GM21717 (cell line): Measurements from ENCODE around the gene LNX2.
"Not testable (repeated sequence)": the region's sequence is repeated elsewhere in the genome, so short reads cannot be mapped to it uniquely, and the experiment has no call there.

Source experiments
- ATAC-seq: cut with Tn5 transposase; IDR thresholded peaks from one replicate; pipeline ENCODE4 v1.9.1; 2021; ENCODE audit warnings: mild to moderate bottlenecking, moderate library complexity; ENCODE audit not compliant: unreplicated experiment

The LNX2 gene

DNA sequence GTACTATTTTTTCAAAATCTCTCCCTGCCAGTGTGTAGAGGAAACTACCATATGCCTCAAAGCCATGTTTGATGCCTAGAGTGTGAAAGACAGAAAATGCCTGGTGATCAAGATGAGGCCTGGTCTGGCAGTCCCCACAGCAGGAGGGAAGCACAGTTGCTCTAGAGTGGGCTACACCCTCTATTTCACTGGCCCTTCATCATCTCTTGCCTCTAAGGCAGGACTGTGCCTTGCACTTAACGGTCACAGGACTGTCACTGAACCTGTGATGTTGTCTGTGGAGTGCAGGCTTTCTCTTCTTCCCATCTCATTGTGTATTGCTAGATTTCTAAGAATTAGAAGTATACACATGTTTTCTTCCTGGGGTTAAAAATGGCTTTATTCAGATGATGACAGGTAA lies 17.7 kb upstream of the LNX2 start:
- ATAC-seq: no peak

- no peak for ATAC-seq
Observed at GRCh38 chr13:27637289-27637626, 16.9 kb upstream of the LNX2 start.

GRCh38 chr13:27636589-27637288 lies 16.4 kb upstream of the LNX2 start:
- ATAC-seq: no peak

DNA sequence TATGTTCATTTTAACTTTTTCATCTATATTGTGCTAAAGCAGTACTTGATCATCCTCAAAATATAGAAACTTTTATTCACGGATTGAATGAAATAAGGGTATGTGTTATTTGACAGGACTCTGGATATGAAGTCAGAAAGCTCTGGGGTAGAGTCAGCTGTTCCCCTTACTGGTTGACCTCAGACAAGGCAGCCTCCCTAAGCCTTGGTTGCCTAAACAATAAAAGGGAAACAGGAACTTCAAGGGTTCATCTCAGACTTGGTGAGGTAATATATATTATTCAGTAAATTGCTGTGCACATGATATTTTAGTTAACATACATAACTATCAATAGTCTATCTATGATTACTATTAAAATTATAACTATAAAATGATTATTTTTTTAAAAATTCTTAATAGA lies 14.9 kb upstream of the LNX2 start:
- ATAC-seq: no peak

DNA sequence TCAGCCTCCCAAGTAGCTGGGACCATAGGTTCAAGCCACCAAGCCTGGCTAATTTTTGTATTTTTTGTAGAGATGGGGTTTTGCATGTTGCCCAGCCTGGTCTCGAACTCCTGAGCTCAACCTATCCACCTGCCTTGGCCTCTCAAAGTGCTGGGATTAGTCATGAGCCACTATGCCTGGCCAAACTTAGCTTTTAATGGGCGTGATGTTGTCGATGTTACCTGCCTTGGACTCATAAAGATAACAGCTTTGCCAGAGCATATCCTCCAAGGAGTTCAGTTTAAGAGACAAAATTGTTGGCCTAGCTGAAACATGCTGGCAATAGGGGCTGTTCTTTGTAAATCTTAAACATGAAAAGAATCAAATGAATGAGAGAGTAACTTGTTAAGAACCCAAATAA lies 14.5 kb upstream of the LNX2 start:
- no peak for ATAC-seq

DNA sequence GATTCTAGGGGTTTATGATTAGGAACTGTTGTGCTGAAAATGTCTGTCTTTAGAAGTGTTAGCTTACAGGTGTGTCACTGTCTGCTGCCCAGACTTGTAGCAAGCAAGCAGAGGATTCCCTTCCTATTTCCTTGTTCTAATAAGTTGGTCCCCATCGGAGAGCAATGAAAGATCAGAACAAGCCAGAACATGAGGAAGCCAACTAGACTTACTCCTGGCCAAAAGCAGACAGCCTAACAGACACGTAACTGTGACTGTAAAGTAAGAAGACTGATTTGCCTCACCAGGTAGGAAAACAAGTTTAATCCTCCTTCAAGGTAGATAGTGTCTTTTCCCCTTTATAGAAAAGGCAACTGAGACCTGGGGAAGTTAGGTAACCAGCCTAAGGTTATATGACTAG lies 13.9 kb upstream of the LNX2 start:
- no peak for ATAC-seq

DNA sequence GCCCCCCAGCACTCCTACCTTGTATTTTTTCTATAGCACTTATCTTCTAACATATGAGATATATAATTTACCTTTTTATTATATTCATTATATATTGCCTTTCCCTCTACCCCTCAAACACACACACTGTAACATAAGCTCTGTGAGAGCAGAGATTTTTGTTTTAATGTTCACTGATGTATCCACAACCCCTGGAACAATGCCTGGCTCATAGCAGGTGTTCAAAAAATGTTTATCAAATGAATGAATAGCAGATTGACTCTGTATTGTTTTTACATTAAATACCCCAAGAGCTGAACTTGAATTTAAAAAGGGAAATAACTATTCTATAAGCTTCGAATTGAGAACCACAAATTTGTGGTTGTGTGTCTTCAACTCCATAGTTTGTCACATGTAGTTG lies 12.3 kb upstream of the LNX2 start:
- no peak for ATAC-seq

GRCh38 chr13:27632214-27632613 lies 11.9 kb upstream of the LNX2 start:
- ATAC-seq: no peak

- no peak for ATAC-seq
Observed at GRCh38 chr13:27631665-27632064, 11.3 kb upstream of the LNX2 start.

GRCh38 chr13:27631156-27631555 lies 10.8 kb upstream of the LNX2 start:
- no peak for ATAC-seq

- not testable (repeated sequence) for ATAC-seq
Observed at GRCh38 chr13:27628766-27629165, 8.4 kb upstream of the LNX2 start.

- no peak for ATAC-seq
Observed at GRCh38 chr13:27628081-27628480, 7.8 kb upstream of the LNX2 start.

DNA sequence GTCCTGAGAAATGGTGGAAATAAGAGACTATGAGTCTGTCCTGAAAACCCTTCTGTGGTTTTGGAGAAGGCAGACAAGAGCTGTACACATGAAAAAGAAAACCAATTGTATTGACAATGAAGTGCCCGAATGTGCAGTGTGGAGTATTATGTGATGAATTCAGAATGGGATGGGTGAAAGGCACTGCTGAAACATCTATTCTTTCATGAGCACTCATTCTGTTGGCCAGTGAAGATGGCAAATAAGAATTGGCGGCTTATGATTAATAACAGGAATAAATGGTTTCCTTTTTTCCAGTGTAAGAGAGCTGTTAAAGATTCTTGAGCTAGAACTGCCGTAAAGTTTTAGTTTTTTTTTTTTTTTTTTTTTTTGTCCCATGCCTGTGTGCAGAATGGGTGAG lies 7.1 kb upstream of the LNX2 start:
- ATAC-seq: no peak

GRCh38 chr13:27625839-27626238 lies 5.5 kb upstream of the LNX2 start:
- no peak for ATAC-seq

GRCh38 chr13:27624071-27624470 lies 3.7 kb upstream of the LNX2 start:
- ATAC-seq: no peak

DNA sequence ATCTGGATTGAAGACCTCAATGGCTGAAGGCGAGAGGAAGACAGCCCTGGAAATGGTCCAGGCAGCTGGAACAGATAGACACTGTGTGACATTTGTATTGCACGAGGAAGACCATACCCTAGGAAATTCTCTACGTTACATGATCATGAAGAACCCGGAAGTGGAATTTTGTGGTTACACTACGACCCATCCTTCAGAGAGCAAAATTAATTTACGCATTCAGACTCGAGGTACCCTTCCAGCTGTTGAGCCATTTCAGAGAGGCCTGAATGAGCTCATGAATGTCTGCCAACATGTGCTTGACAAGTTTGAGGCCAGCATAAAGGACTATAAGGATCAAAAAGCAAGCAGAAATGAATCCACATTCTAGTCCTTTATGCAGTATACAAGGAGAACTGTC lies 2.6 kb upstream of the LNX2 start:
- ATAC-seq: no peak

- peak; percentile 9 for ATAC-seq
Observed at GRCh38 chr13:27622102-27622820, 1.9 kb upstream of the LNX2 start.

GRCh38 chr13:27621366-27622101 lies 1.2 kb upstream of the LNX2 start, which contains the start of gene POLR1D:
Gene POLR1D, plus strand, starts transcription at chr13:27621892. Its CDS starts 92 bp downstream, at chr13:27621984.
- ATAC-seq: peak; percentile 52

DNA sequence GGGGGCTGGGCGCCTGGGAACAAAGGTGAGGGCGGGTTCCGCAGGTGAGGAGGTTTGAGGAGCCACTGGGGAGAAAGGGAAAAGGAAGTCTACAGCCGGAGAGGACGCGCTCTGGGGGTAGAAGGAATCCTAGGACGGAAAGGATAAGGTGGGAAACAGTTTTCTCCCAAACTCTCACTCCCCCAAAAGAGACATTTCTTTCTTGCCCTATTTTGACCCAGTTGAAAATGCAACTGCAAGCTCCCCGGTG lies 712 bp upstream of the LNX2 start:
- ATAC-seq: no peak

- peak; percentile 28 for ATAC-seq
Observed at GRCh38 chr13:27619728-27620376, 477 bp downstream of the LNX2 start.

DNA sequence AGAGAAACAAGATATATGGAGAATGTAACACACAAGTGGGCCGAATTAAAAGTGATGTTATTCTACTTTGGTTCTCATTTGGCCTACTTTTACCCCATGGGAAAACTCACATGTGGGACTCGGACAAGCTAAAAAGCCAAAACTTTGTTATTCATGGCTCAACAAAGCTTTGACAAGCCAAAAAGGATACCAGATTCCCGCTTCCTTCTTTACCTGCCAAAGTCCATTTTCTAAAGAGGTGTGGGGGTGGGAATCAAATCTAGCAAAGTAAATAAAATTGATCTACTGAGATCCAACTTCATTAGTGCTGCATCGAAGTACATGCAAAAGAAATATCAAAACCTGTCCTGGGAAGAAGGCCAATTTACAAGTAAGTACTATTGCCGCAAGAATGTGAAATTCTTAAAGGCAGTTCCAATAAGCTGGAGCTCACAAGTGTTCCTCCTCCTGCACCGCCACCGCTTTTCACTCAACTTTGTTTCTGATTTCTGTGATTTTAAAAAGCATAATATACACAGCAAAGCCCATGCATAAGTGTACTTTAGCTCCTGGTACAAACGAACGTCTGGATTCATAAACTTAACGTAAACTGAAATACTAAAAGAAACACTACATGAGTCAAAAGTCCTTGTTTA lies 1.1 kb downstream of the LNX2 start:
- no peak for ATAC-seq
